ENCODE results near the gene GLIS1.
A peak's percentile ranks its signal among the peaks of the same experiment; 100 is the strongest.
"Not testable (repeated sequence)": the region's sequence is repeated elsewhere in the genome, so short reads cannot be mapped to it uniquely, and the experiment has no call there.

The GLIS1 gene

GRCh38 chr1:53562981-53563379 lies 176.0 kb downstream of the GLIS1 start:
- DNase-seq (ENCODE audit: low read depth in 3 of 3): no peak

- DNase-seq (ENCODE audit: low read depth in 3 of 3): peak in 1 of 3 experiments; percentile 44
Measured at GRCh38 chr1:53562291-53562980, 176.5 kb downstream of the GLIS1 start.

- DNase-seq (ENCODE audit: low read depth in 3 of 3): no peak
Measured at GRCh38 chr1:53561503-53562105, 177.4 kb downstream of the GLIS1 start.

- no peak for DNase-seq (ENCODE audit: low read depth in 3 of 3)
Measured at GRCh38 chr1:53560581-53561502, 178.1 kb downstream of the GLIS1 start.

- no peak for DNase-seq (ENCODE audit: low read depth in 3 of 3)
Measured at GRCh38 chr1:53559854-53560580, 178.9 kb downstream of the GLIS1 start.

- DNase-seq (ENCODE audit: low read depth in 3 of 3): no peak
Measured at GRCh38 chr1:53559391-53559815, 179.6 kb downstream of the GLIS1 start.

GRCh38 chr1:53558739-53559315 lies 180.1 kb downstream of the GLIS1 start:
- DNase-seq (ENCODE audit: low read depth in 3 of 3): no peak

GRCh38 chr1:53557830-53558738 lies 180.9 kb downstream of the GLIS1 start:
- no peak for DNase-seq (ENCODE audit: low read depth in 3 of 3)

- DNase-seq (ENCODE audit: low read depth in 3 of 3): no peak
Measured at GRCh38 chr1:53557369-53557768, 181.6 kb downstream of the GLIS1 start.

GRCh38 chr1:53556657-53557227 lies 182.2 kb downstream of the GLIS1 start:
- DNase-seq (ENCODE audit: low read depth in 3 of 3): no peak

GRCh38 chr1:53555620-53556326 lies 183.2 kb downstream of the GLIS1 start:
- DNase-seq (ENCODE audit: low read depth in 3 of 3): not testable (repeated sequence)

- no peak for DNase-seq (ENCODE audit: low read depth in 3 of 3)
Measured at GRCh38 chr1:53554592-53555305, 184.2 kb downstream of the GLIS1 start.

GRCh38 chr1:53553734-53554509 lies 185.0 kb downstream of the GLIS1 start:
- DNase-seq (ENCODE audit: low read depth in 3 of 3): no peak

GRCh38 chr1:53552981-53553733 lies 185.8 kb downstream of the GLIS1 start:
- DNase-seq (ENCODE audit: low read depth in 3 of 3): no peak

GRCh38 chr1:53552146-53552861 lies 186.7 kb downstream of the GLIS1 start:
- DNase-seq (ENCODE audit: low read depth in 3 of 3): no peak

GRCh38 chr1:53551428-53551995 lies 187.5 kb downstream of the GLIS1 start:
- no peak for DNase-seq (ENCODE audit: low read depth in 3 of 3)

Data from stimulated activated CD4-positive, alpha-beta T cell treated with anti-CD3 and anti-CD28 coated beads, TNF-alpha, amount 100 ng/mL, for 24 hours (primary cell).